Subcutaneous adipose tissue (tissue), 4 donors: Measurements from ENCODE around the gene SLFN12L. TPM values are rescaled to one million over a fixed set of nuclear protein-coding genes. Genes with fewer than 3 reads are reported as not detected.

Source experiments
- CTCF ChIP-seq: fragments of 450-650 bp; IDR thresholded peaks from one replicate; pipeline ENCODE4 v1.5.1; 2016; ENCODE audit warnings: low read depth, mild to moderate bottlenecking, control low read depth, antibody characterized with exemption, moderate library complexity
- total RNA-seq, 4 donors: library from RNA; depleted of rRNA; stranded (reverse); fragments of >200 nt; gene quantifications; one replicate each; pipeline ENCODE4 v1.1.0, GENCODE V29; 2016

Gene SLFN12L
- total RNA-seq, 4 donors from 2014 or later: 2.9 to 20.5 (median 4.1) TPM

- no peak for TF ChIP-seq CTCF
Measured at GRCh38 chr17:35529866-35530265, 7.6 kb downstream of the SLFN12L start.

GRCh38 chr17:35523296-35523695, 14.2 kb downstream of the SLFN12L start:
- TF ChIP-seq CTCF: no peak

- TF ChIP-seq CTCF: no peak
Measured at GRCh38 chr17:35521150-35521549, 16.3 kb downstream of the SLFN12L start.

GRCh38 chr17:35519906-35520442, 17.5 kb downstream of the SLFN12L start:
- TF ChIP-seq CTCF: no peak

GRCh38 chr17:35519439-35519838, 18.0 kb downstream of the SLFN12L start:
- TF ChIP-seq CTCF: no peak

- TF ChIP-seq CTCF: no peak
Measured at GRCh38 chr17:35515027-35515426, 22.5 kb downstream of the SLFN12L start.

GRCh38 chr17:35514564-35514963, 22.9 kb downstream of the SLFN12L start:
- no peak for TF ChIP-seq CTCF
